HG02571 (cell line): ENCODE results near the gene PTPRB.

Experiments
- ATAC-seq: cut with Tn5 transposase; IDR thresholded peaks from one replicate; pipeline ENCODE4 v1.9.1; 2021; ENCODE audit warnings: mild to moderate bottlenecking, moderate library complexity; ENCODE audit not compliant: unreplicated experiment

The PTPRB gene

GRCh38 chr12:70637303-70638085 lies at the start of gene PTPRB:
TSS of gene PTPRB (minus strand) at chr12:70637429. CDS start at chr12:70637395, 34 bp downstream.
- no peak for ATAC-seq

- ATAC-seq: no peak
Measured at GRCh38 chr12:70686907-70687306, 49.7 kb upstream of the PTPRB start.

GRCh38 chr12:70686299-70686698 lies 49.1 kb upstream of the PTPRB start:
- no peak for ATAC-seq

GRCh38 chr12:70683976-70684375 lies 46.7 kb upstream of the PTPRB start:
- ATAC-seq: no peak

- ATAC-seq: no peak
Measured at GRCh38 chr12:70671698-70672097, 34.5 kb upstream of the PTPRB start.

GRCh38 chr12:70670948-70671347 lies 33.7 kb upstream of the PTPRB start:
- ATAC-seq: no peak

- ATAC-seq: no peak
Measured at GRCh38 chr12:70667253-70667652, 30.0 kb upstream of the PTPRB start.

GRCh38 chr12:70666364-70666763 lies 29.1 kb upstream of the PTPRB start:
- no peak for ATAC-seq

GRCh38 chr12:70664465-70664881 lies 27.2 kb upstream of the PTPRB start:
- ATAC-seq: no peak

- no peak for ATAC-seq
Measured at GRCh38 chr12:70663838-70664237, 26.6 kb upstream of the PTPRB start.

GRCh38 chr12:70661466-70662161 lies 24.4 kb upstream of the PTPRB start:
- ATAC-seq: no peak

GRCh38 chr12:70660620-70661219 lies 23.5 kb upstream of the PTPRB start:
- ATAC-seq: no peak

- no peak for ATAC-seq
Measured at GRCh38 chr12:70660002-70660604, 22.9 kb upstream of the PTPRB start.

GRCh38 chr12:70659077-70659606 lies 21.9 kb upstream of the PTPRB start:
- no peak for ATAC-seq

GRCh38 chr12:70657616-70658286 lies 20.5 kb upstream of the PTPRB start:
- no peak for ATAC-seq

GRCh38 chr12:70652451-70652850 lies 15.2 kb upstream of the PTPRB start:
- ATAC-seq: no peak

- no peak for ATAC-seq
Measured at GRCh38 chr12:70648831-70649230, 11.6 kb upstream of the PTPRB start.

- no peak for ATAC-seq
Measured at GRCh38 chr12:70648191-70648590, 11.0 kb upstream of the PTPRB start.

GRCh38 chr12:70646850-70647249 lies 9.6 kb upstream of the PTPRB start:
- ATAC-seq: no peak

- no peak for ATAC-seq
Measured at GRCh38 chr12:70645494-70646317, 8.5 kb upstream of the PTPRB start.
